ENCODE measurements around the gene ALPK3.

Gene ALPK3

DNA sequence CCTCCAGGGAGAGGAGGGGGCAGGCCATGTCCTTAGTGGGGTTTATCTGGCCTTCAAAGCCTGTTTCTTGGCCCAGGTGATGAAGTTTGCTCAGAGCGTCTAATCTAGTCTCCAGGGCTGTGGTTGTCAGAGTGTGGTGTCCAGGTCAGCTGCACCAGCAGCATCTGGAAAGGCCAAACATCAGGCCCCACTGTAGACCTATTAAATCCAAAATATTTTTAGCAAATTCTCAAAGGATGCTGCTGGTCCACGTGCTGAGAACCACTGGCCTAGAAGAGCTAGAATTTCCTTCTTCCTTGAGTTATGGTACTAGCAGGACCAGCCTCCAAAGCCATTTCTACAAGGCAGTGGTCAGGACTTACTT, 96.2 kb downstream of the ALPK3 start:
- DNase-seq (ENCODE audit: low read depth): no peak
- H3K4me3 ChIP-seq (ENCODE audit: control insufficient read depth, low read depth, low read length): no peak overlapping the region
- TF ChIP-seq, protein P1, sequence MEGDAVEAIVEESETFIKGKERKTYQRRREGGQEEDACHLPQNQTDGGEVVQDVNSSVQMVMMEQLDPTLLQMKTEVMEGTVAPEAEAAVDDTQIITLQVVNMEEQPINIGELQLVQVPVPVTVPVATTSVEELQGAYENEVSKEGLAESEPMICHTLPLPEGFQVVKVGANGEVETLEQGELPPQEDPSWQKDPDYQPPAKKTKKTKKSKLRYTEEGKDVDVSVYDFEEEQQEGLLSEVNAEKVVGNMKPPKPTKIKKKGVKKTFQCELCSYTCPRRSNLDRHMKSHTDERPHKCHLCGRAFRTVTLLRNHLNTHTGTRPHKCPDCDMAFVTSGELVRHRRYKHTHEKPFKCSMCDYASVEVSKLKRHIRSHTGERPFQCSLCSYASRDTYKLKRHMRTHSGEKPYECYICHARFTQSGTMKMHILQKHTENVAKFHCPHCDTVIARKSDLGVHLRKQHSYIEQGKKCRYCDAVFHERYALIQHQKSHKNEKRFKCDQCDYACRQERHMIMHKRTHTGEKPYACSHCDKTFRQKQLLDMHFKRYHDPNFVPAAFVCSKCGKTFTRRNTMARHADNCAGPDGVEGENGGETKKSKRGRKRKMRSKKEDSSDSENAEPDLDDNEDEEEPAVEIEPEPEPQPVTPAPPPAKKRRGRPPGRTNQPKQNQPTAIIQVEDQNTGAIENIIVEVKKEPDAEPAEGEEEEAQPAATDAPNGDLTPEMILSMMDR (IDR thresholded peaks at IDR 0.05; ENCODE audit: control insufficient read depth, insufficient read depth, low read depth, low read length, missing control alignments): no peak

DNA sequence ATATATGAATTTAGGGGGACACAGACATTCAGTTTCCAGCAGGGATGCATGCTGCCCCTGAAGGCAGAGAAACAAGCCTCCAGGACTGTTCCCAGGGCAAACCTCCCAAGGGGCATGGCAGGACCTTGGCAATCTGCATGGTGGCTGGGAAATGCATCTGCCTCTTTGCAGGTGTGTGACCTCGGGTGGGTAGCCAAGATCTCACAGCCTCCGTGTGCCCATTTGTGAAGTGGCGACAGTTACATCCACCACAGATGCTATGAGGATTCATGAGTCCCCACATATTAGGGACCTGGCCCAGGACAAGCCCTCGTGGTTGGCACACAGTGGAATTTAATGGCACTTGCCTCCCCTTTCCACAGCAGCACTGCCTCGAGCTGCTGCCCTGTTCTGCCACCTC, 97.2 kb downstream of the ALPK3 start:
- no peak for DNase-seq (ENCODE audit: low read depth)
- TF ChIP-seq, protein P1 (IDR thresholded peaks at IDR 0.05; ENCODE audit: control insufficient read depth, insufficient read depth, low read depth, low read length, missing control alignments): no peak
- H3K4me3 ChIP-seq (ENCODE audit: control insufficient read depth, low read depth, low read length): no peak overlapping the region

DNA sequence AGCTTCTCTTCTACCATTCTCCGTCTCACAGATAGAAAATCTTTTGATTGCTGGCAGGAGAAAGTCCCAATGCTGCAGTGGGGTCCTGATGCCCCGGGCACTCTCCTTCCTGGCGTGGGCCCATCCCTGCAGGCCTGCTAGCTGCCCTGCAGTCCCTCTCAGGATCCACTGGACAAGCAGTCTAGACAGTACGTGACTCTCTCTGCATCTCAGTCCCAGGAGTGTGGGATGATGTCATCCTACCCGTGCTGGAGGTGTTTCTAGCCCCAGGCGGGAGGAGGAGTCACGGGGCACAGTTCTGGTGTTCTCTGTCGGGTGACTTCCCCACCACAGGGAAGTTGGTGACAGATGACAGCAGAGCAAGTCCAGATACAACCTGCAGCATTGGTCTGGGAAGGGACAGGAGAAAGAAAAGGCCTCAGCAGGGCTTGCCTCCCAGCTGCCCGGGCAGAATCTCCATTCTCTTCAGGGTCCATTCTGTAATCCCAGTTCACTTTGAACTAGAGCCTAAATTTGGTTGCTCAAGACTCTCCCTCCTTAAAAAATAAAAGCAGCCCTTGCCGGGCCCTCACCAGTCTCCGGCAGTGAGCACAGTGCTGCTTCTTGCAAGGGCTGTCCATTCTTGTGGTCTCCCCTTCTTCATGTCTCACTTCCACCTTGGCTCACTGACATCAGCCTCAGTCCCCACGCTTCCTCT, 97.9 kb downstream of the ALPK3 start:
- TF ChIP-seq, protein P1 (IDR thresholded peaks at IDR 0.05; ENCODE audit: control insufficient read depth, insufficient read depth, low read depth, low read length, missing control alignments): no peak
- DNase-seq (ENCODE audit: low read depth): peak; percentile 63
- H3K4me3 ChIP-seq (ENCODE audit: control insufficient read depth, low read depth, low read length): no peak overlapping the region

DNA sequence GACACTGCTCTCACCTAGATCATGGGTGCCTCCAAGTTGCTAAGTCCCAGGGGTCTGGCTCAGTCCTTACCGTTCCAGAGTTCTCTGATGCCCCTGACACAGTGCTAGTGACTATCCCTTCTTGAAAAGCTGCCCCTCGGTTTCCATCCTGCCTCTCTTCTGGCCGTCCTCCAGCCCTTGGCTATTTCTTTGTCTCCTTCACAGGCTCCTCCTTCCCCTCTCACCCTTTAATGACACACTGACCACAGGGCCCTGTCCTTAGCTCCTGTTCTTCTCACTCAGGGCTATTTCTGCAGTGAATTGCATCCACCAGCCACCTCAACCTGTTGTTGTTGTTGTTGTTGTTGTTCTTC, 98.4 kb downstream of the ALPK3 start:
- no peak for DNase-seq (ENCODE audit: low read depth)
- TF ChIP-seq, protein P1 (IDR thresholded peaks at IDR 0.05; ENCODE audit: control insufficient read depth, insufficient read depth, low read depth, low read length, missing control alignments): no peak
- H3K4me3 ChIP-seq (ENCODE audit: control insufficient read depth, low read depth, low read length): no peak overlapping the region

DNA sequence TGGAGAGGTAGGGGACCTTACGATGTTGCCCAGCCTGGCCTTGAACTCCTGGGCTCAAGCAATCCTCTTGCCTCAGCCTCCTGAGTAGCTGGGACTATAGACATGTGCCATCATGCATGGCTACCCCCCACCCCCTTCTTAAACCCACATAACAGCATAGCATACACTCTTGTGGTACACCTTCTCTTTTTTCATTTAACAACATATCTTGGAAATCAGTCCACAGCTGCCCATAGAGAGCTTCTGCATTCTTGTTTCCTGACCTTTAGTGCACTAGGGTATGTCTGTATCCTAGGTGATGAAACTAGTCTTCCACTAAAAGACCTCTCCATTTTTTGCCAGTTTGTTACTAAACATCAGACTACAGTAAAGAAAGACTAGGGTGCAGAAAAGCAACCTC, 100.3 kb downstream of the ALPK3 start:
- H3K4me3 ChIP-seq (ENCODE audit: control insufficient read depth, low read depth, low read length): no peak overlapping the region
- DNase-seq (ENCODE audit: low read depth): no peak
- TF ChIP-seq, protein P1 (IDR thresholded peaks at IDR 0.05; ENCODE audit: control insufficient read depth, insufficient read depth, low read depth, low read length, missing control alignments): no peak

GRCh38 chr15:84919106-84919667, 102.0 kb downstream of the ALPK3 start:
- no peak for DNase-seq (ENCODE audit: low read depth)
- TF ChIP-seq, protein P1 (IDR thresholded peaks at IDR 0.05; ENCODE audit: control insufficient read depth, insufficient read depth, low read depth, low read length, missing control alignments): no peak
- no peak overlapping the region for H3K4me3 ChIP-seq (ENCODE audit: control insufficient read depth, low read depth, low read length)

Measured in AG09309 (cell line).